Measurements from ENCODE around the gene BBOX1. TPM values are rescaled to one million over a fixed set of nuclear protein-coding genes. Genes with fewer than 3 reads are reported as not detected.

Gene BBOX1
- total and polyA plus RNA-seq, 2 donors (not counting 3 experiments of a cell fraction or from before 2014, with no cell fraction given): not detected

DNA sequence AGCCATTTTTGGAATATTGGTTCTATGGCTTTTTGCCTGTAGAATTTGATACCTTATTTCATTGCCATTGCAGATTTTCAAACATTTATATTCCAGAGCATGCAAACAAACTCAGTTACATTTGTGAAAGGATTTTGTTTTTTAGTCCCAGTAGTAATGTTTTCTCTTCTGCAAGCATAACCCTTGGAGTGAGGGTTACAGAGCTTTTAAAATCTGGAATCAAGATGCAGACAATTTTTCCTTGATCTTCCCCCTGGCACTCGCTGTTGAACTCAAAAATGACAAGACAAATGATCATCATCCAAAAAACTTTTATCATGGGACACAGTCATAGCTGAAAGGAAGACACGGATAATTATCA is 20.8 kb downstream of the BBOX1 start:
- Histone ChIP-seq H3K9ac (replicated peaks; ENCODE audit: extremely low read depth, insufficient read depth, low read length) (no peak overlapping the region), H3K4me1 (ENCODE audit: control insufficient read depth, extremely low read depth, insufficient read depth, low read length) (no peaks in the 10 kb centered on the region), H3K9me1 (replicated peaks; ENCODE audit: control insufficient read depth, extremely low read depth, insufficient read depth, low read length) (no peaks in the 10 kb centered on the region), H3K4me3 (replicated peaks in 1 of 3; ENCODE audit: insufficient read depth in 1 of 3, low read depth in 1 of 3, low read length in 3 of 3) (no peak overlapping the region), H3K27me3 (ENCODE audit: control insufficient read depth in 2 of 2, insufficient read depth in 2 of 2, low read length in 2 of 2) (no peaks in the 10 kb centered on the region), H3K9me3 (replicated peaks; ENCODE audit: control insufficient read depth, insufficient read depth, low read length) (peaks cover 1% of the 10 kb centered on the region), H2AFZ (ENCODE audit: low read depth, low read length) (no peak overlapping the region), H3K79me2 (ENCODE audit: control insufficient read depth, insufficient read depth, low read length) (no peaks in the 10 kb centered on the region), H3K4me2 (ENCODE audit: insufficient read depth, low read length) (no peak overlapping the region), H3K36me3 (ENCODE audit: control insufficient read depth in 2 of 2, extremely low read depth in 1 of 2, insufficient read depth in 2 of 2, low read length in 2 of 2) (no peaks in the 10 kb centered on the region), H3K27ac (ENCODE audit: insufficient read depth, low read depth, low read length) (no peak overlapping the region), H4K20me1 (replicated peaks; ENCODE audit: control insufficient read depth, extremely low read depth, insufficient read depth, low read length) (no peaks in the 10 kb centered on the region)
- CTCF ChIA-PET: no interaction called here
- no TSS peak for BruUV-seq (replicated peaks)
- POLR2A ChIA-PET: no interaction called here
- DNase-seq (ENCODE audit: low read depth, low spot score): no peak
- FAIRE-seq: no peak
- dilution Hi-C loops (cut with MboI; ENCODE audit: extremely low pct_ligation_motif_present, low sequenced_read_pairs): no loop called here
- intact Hi-C loops (cut with micrococcal nuclease): no loop called here
- no peak for TF ChIP-seq JUN (IDR thresholded peaks at IDR 0.05; ENCODE audit: borderline replicate concordance, insufficient read depth, insufficient read length, low read depth)
- no peak for TF ChIP-seq GATA2 (IDR thresholded peaks at IDR 0.05; ENCODE audit: insufficient read depth, insufficient read length, low read depth, low read length)
- TF ChIP-seq CTCF (IDR thresholded peaks at IDR 0.05; ENCODE audit: extremely low read depth in 1 of 2, insufficient read depth in 1 of 2, low read depth in 1 of 2, low read length in 2 of 2): no peak
- TF ChIP-seq, protein P1, sequence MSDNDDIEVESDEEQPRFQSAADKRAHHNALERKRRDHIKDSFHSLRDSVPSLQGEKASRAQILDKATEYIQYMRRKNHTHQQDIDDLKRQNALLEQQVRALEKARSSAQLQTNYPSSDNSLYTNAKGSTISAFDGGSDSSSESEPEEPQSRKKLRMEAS (IDR thresholded peaks at IDR 0.05; ENCODE audit: insufficient read depth, insufficient read length): no peak
- no peak for TF ChIP-seq FOS (IDR thresholded peaks at IDR 0.05; ENCODE audit: borderline replicate concordance, insufficient read depth, low read length)
- TF ChIP-seq EZH2 (IDR thresholded peaks at IDR 0.05; ENCODE audit: borderline replicate concordance, low read depth, low read length, severe bottlenecking): no peak
- TF ChIP-seq POLR2AphosphoS5 (IDR thresholded peaks at IDR 0.05; ENCODE audit: insufficient read depth, low read depth, low read length): no peak
- no peak for TF ChIP-seq POLR2A (IDR thresholded peaks at IDR 0.05; ENCODE audit: low read depth, low read length)
- TF ChIP-seq MYC (IDR thresholded peaks at IDR 0.05; ENCODE audit: low read depth, low read length): no peak
